Right lobe of liver (tissue), 4 donors: ENCODE data around the gene FAM174C.

ENCODE experiments used
- POLR2A ChIP-seq: fragments of 450-650 bp; IDR thresholded peaks from one replicate; pipeline ENCODE4 v1.6.1; 2017; ENCODE audit warnings: antibody characterized with exemption, mild to moderate bottlenecking
- TF ChIP-seq, protein P1 (sequence below), 4 donors: fragments of 200-600 bp in 3 of 4; fragments of 450-650 bp in 1 of 4; IDR thresholded peaks; one replicate each; pipeline versions ENCODE4 v1.5.1 to v1.8.0; 2016 to 2022; ENCODE audit warnings: antibody characterized with exemption in 4 of 4, mild to moderate bottlenecking in 2 of 4
- donor health status: DM: no; HTN: no; CAD: no.
- donor health status: DM: no; HTN: no; CAD: no.
- donor health status: DM: no; HTN: yes; CAD: no.

DNA sequence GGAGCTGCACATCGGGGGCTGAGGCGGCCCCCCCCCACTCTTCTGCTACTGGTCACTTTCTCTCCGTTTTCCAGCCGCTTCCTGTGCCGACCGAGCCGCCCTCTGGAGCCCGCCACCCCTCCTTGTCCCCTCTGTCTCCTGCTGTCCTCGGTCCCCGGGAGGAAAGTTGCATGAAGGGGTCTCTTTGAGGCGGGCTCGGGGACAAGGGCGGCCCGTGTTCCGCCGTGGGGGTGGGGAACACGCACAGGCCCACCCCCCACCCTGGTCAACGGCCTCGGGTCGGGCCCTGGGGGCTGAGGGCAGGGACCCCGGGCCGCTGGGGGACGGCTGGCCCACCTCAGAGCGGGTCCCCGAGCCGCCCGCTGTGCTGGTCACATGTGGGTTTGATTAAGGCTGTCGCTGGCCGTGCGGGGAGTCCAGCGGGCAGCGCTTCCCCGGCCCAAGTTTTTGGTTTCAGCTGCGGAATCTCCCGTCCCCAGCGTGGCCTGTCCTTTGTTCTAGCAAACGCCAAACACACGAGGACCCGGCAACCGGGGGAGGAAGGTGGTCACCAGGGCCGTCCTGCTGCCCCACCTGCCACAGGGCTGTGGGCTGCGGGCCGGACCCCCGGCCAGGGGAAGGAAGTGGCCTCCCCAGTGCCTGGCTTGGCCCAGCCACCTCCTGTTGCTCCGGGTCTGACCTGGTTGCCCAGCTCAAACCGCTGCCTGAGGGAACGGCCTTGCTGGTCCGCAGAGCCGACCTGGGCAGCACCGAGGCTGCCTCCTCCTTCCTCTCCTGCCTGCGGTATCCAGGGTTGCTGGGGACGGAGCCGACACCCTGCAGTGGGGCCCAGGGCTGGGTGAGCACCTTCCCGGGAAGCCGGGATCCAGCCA is 12.3 kb downstream of the FAM174C start:
- no peak for TF ChIP-seq POLR2A
- TF ChIP-seq, protein P1, sequence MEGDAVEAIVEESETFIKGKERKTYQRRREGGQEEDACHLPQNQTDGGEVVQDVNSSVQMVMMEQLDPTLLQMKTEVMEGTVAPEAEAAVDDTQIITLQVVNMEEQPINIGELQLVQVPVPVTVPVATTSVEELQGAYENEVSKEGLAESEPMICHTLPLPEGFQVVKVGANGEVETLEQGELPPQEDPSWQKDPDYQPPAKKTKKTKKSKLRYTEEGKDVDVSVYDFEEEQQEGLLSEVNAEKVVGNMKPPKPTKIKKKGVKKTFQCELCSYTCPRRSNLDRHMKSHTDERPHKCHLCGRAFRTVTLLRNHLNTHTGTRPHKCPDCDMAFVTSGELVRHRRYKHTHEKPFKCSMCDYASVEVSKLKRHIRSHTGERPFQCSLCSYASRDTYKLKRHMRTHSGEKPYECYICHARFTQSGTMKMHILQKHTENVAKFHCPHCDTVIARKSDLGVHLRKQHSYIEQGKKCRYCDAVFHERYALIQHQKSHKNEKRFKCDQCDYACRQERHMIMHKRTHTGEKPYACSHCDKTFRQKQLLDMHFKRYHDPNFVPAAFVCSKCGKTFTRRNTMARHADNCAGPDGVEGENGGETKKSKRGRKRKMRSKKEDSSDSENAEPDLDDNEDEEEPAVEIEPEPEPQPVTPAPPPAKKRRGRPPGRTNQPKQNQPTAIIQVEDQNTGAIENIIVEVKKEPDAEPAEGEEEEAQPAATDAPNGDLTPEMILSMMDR (IDR thresholded peaks at IDR 0.05), result no peak
